ENCODE data around the gene FBXW9.
"Not testable (repeated sequence)": the region's sequence is repeated elsewhere in the genome, so short reads cannot be mapped to it uniquely, and the experiment has no call there.

Gene FBXW9

DNA sequence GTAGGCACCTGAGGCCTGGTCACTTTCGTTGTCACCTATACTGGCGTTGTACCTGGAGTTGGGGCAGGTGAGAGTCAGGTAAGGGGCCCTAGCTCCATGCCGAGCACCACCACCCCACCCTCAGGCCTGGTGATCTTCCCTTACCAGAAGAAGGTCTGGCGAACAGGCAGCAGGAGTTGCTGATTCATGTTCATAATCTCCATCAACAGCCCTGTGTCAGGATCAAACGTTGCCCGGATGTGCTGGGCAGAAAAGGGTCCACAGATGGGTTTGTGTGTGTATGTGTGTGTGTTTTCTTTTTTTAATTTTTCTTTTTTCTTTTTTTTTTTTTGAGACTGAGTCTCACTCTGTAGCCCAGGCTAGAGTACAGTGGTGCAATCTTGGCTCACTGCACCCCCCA, 44.2 kb downstream of the FBXW9 start:
- no peak for DNase-seq (ENCODE audit: low read depth)

DNA sequence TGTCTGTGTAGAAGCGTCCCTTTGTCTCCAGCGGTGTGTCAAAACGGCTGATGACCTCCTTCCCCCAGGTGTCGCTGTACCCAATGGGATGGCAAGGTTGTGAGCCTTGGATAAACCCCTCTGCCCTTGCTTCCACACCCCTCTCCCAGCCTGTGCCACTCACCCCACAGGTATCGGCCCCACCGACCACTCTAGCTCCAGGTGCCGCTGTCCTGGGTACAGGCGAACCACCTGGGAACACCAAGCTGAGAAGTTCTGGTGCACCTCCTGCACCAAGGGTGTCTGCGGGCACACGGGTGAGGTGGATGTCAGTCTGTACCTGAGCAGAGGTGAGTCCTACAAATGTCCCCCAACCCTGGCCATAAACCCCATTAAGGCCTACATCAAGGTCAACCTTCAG, 46.5 kb downstream of the FBXW9 start:
- DNase-seq (ENCODE audit: low read depth) = no peak

DNA sequence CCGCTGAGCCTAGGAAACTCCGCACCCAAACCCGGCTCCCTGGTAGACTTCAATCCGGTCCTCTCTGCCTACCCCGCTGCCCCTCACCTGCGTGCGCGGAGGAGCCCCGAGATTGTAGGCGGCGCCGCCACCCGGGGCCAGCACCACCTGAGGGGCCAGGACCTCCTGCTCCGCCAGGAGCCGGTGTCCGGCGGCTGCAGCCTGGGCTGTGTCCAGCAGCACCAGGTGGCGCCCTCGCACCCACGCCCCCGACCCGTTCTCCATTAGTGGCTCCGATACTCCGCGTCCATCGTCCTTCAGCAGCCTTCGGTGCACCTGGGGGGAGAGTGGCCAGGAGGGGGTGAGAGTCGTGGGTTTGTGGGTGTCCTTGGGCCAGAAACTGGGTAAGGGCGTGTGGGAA, 48.3 kb downstream of the FBXW9 start:
- no peak for DNase-seq (ENCODE audit: low read depth)

DNA sequence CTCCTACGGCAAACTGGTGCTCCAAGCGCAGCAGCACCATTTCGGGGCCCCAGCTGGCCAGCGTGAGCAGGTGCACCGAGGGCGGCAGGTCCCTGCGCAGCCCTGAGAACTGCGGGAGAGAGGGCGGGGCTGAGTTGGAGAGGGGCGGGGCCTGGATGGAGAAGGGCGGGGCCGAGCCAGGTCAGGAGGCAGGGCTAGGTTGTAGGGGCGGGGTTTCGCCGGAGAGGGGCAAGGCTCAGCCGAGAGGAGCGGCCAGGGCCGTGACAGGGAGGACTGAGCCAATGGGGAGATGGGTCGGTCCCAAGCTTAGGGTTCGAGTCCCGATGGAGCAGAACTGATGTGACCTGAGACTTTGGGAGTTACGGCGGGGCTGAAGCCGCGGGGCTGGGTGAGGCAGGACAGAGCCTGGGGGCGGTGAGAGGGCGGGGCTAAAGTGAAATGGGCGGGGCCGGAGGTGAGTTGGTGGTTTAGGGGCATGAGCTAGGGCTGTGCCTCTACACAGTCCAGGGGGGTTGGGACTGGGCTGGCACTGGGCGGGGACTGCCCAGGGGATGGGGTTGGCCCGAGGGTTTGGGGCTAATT, 48.9 kb downstream of the FBXW9 start:
- DNase-seq (ENCODE audit: low read depth) = peak; percentile 59

DNA sequence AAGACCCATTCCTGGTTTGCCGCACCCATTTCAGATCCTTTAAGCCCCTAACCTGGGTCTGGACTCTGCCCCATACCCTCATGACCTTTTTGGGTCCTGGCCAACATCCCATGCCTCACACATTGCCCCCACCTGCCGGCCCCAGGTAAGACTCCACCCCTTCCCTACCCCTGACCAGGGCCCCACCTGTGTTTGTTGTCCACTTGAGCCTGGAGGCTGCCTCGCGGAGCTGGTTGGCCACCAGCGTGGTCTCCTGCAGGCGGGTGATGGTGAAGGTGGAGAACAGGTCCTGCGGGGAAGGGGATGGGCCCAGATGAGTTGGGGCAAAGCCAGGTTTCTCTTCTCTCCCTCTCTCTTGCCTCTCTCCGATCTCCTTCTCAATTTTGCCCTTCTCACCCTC, 49.4 kb downstream of the FBXW9 start:
- no peak for DNase-seq (ENCODE audit: low read depth)

DNA sequence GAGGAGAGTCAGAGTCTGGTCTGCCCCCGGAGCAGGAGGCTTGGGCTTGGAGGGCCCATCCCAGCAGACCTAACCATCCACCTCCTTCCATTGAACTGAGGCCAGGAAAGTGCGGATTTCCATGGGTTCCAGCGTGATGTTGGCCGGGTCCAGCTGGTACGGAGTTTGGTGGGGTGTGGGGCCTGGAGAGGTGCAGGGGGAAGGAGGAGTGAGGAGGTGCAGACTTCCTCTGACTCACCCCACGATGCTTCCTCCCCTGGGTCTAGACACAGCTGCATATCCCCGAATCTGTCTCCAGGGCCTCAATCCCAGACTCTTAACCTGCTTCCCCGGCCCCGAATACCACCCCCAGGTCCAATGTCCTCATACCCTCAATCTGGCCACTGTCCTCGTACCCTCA, 49.9 kb downstream of the FBXW9 start:
- DNase-seq (ENCODE audit: low read depth) = no peak

DNA sequence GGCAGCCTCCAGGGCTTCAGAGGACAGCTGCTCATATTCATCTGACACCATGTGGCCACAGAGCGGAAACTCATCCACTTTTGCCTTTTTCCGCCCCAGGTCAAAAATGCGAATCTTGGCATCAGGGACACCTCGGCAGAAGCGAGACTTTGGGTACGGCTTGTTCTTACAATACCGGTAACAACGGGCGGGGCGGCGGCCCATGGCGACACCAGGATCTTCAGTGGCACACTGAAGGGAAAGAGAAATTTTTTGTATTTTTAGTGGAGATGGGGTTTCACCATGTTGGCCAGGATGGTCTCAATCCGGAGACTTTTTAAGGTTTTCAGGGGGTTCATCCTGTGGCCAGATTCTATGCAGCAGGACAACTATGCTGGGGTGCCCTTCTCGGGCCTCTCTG, 52.7 kb downstream of the FBXW9 start:
- not testable (repeated sequence) for DNase-seq (ENCODE audit: low read depth)

DNA sequence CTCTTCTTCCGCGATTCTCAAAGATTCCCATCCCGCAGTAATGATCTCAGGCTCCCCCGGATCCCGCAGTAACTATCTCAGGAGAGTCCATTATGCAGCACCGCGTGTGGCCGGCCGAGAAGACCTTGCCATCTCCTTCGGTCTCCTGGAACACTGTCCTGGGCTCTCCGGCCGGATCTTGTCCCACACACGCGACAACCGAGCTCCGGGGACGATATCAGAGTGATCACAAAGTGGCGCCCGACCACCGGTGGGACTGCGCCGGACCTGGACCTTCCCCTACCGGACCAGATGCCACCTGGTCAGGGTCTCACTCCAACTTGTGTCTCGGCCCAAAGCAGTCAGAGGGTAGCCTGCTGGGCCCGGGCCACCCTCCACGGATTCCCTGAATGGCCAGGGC, 53.9 kb downstream of the FBXW9 start:
- no peak for DNase-seq (ENCODE audit: low read depth)

DNA sequence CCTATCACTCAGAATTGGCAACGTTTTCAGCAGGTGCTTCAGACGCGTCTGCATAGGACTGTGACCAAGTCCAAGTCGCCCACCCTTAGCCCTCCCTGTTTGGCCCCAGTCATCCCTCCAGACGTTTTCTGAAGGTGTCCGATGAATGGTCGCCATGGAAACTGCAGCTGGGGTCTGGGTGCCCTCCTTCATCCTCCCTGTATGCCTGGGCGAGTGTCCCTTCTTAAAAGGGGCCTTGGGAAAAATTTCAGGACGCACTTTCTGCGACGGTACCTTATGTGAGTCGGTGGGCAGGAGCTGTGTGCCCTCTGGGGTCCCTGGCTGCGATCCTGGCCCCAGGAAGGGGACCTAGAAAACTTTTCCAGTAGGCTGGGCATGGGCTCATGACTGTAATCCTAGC, 55.0 kb downstream of the FBXW9 start:
- DNase-seq (ENCODE audit: low read depth) = no peak

DNA sequence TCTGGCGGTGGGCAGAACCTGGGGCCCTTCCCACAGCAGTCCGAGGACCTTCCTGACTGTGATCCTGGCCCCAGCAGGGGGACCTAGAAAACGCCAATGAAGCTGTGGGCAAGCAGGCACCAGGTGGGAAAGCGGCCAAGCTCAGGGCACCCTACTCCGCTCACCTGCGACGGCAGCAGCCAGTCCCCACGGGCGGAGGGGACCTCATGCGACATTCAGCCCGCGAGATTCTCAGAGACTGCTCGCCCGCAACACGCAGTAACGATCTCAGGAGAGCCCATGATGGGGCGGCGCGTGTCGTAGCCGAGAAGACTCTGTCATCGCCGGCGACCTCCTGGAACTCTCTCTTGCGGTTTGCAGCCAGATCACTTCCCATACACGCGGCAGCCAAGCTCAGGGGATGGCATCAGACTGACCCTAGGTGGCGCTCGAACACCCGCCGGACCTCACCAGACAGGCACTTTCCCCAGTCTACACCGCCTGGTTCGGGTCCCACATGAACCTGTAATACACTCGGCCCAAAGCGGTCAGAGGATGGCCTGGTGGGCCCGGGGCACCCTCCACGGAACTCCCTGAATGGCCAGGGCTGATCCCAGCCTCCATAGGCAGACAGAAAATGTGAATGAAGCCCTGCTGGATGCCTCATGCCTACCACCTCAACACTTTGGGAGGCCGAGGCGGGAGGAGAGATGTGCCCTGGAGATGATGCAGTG, 56.4 kb downstream of the FBXW9 start:
- DNase-seq (ENCODE audit: low read depth) = peak; percentile 80

All from iris pigment epithelial cell (primary cell).